ENCODE results near the gene SCLY. TPM values are rescaled to one million over a fixed set of nuclear protein-coding genes. Genes with fewer than 3 reads are reported as not detected.

Gene SCLY
- total and polyA plus RNA-seq, 2 donors (not counting 1 experiment from before 2014, with no cell fraction given) = 16.4 to 42.4 TPM

GRCh38 chr2:238093181-238094140 is 32.7 kb downstream of the SCLY start:
- Histone ChIP-seq H3K4me1 (ENCODE audit: control insufficient read depth in 2 of 2, insufficient read depth in 2 of 2, low read length in 2 of 2) (peaks cover 0 to 3% of the 10 kb centered on the region in 2 donors), H3K4me3 (ENCODE audit: control extremely low read depth in 1 of 5, extremely low read depth in 1 of 5, insufficient read depth in 1 of 5, low read depth in 2 of 5, low read length in 4 of 5) (no peak overlapping the region), H3K9ac (ENCODE audit: low read length) (no peak overlapping the region), H3K27me3 (replicated peaks in 1 of 4; ENCODE audit: control extremely low read depth in 1 of 4, control insufficient read depth in 3 of 4, insufficient read depth in 4 of 4, low read length in 3 of 4) (no peaks in the 10 kb centered on the region), H3K9me3 (ENCODE audit: control extremely low read depth in 1 of 3, control insufficient read depth in 2 of 3, insufficient read depth in 1 of 3, low read length in 2 of 3) (no peaks in the 10 kb centered on the region), H3K36me3 (replicated peaks in 1 of 2; ENCODE audit: control extremely low read depth in 1 of 2, control insufficient read depth in 1 of 2, extremely low read depth in 1 of 2, insufficient read depth in 2 of 2, low read length in 1 of 2) (no peaks in the 10 kb centered on the region), H3K4me2 (replicated peaks; ENCODE audit: low read depth, low read length, poor library complexity, severe bottlenecking) (no peak overlapping the region), H3K27ac (ENCODE audit: low read length in 2 of 2) (no peak overlapping the region), H2AFZ (ENCODE audit: insufficient read depth, low read depth, low read length, poor library complexity, severe bottlenecking) (no peak overlapping the region), H3K79me2 (ENCODE audit: control insufficient read depth, insufficient read depth, low read length) (no peaks in the 10 kb centered on the region), H4K20me1 (ENCODE audit: control insufficient read depth, insufficient read depth, low read length, poor library complexity, severe bottlenecking) (no peaks in the 10 kb centered on the region)
- intact Hi-C loops (cut with micrococcal nuclease) = no loop called here
- Mint-ChIP-seq H3K27me3 (no peaks in the 10 kb centered on the region), H3K27ac (no peak overlapping the region), H3K4me1 (peaks cover 3% of the 10 kb centered on the region), H3K9me3 (ENCODE audit: insufficient read depth) (no peaks in the 10 kb centered on the region), H3K4me3 (no peak overlapping the region)
- ATAC-seq (ENCODE audit: low read depth) = no peak
- POLR2A ChIA-PET = no interaction called here
- CTCF ChIA-PET = no interaction called here
- no peak for DNase-seq
- WGBS (ENCODE audit: insufficient coverage) = 92% methylated on average over 21 of the region's 26 CpGs
- no peak for TF ChIP-seq CTCF (IDR thresholded peaks at IDR 0.05)
- no peak for TF ChIP-seq EZH2 (IDR thresholded peaks at IDR 0.05; ENCODE audit: borderline replicate concordance, insufficient read depth, low read depth, low read length, poor library complexity, severe bottlenecking)

- no peak overlapping the region for H3K9ac ChIP-seq (ENCODE audit: low read length)
Observed at GRCh38 chr2:238094438-238095022, 33.7 kb downstream of the SCLY start.

More at GRCh38 chr2:238094438-238095022, 33.7 kb downstream of the SCLY start:
- Histone ChIP-seq H3K4me2 (replicated peaks; ENCODE audit: low read depth, low read length, poor library complexity, severe bottlenecking) (no peak overlapping the region), H3K4me3 (ENCODE audit: control extremely low read depth in 1 of 5, extremely low read depth in 1 of 5, insufficient read depth in 1 of 5, low read depth in 2 of 5, low read length in 4 of 5) (no peak overlapping the region), H3K36me3 (replicated peaks in 1 of 2; ENCODE audit: control extremely low read depth in 1 of 2, control insufficient read depth in 1 of 2, extremely low read depth in 1 of 2, insufficient read depth in 2 of 2, low read length in 1 of 2) (no peaks in the 10 kb centered on the region), H3K9me3 (ENCODE audit: control extremely low read depth in 1 of 3, control insufficient read depth in 2 of 3, insufficient read depth in 1 of 3, low read length in 2 of 3) (no peaks in the 10 kb centered on the region), H3K79me2 (ENCODE audit: control insufficient read depth, insufficient read depth, low read length) (no peaks in the 10 kb centered on the region), H4K20me1 (ENCODE audit: control insufficient read depth, insufficient read depth, low read length, poor library complexity, severe bottlenecking) (no peaks in the 10 kb centered on the region), H3K27ac (ENCODE audit: low read length in 2 of 2) (no peak overlapping the region), H3K27me3 (replicated peaks in 1 of 4; ENCODE audit: control extremely low read depth in 1 of 4, control insufficient read depth in 3 of 4, insufficient read depth in 4 of 4, low read length in 3 of 4) (no peaks in the 10 kb centered on the region), H2AFZ (ENCODE audit: insufficient read depth, low read depth, low read length, poor library complexity, severe bottlenecking) (no peak overlapping the region), H3K4me1 (ENCODE audit: control insufficient read depth in 2 of 2, insufficient read depth in 2 of 2, low read length in 2 of 2) (peaks cover 11 to 14% of the 10 kb centered on the region in 2 donors)
- intact Hi-C loops (cut with micrococcal nuclease) = no loop called here
- CTCF ChIA-PET = no interaction called here
- TF ChIP-seq EZH2 (IDR thresholded peaks at IDR 0.05; ENCODE audit: borderline replicate concordance, insufficient read depth, low read depth, low read length, poor library complexity, severe bottlenecking) (no peak), CTCF (IDR thresholded peaks at IDR 0.05) (no peak)
- Mint-ChIP-seq H3K27me3 (no peaks in the 10 kb centered on the region), H3K4me1 (peaks cover 14% of the 10 kb centered on the region), H3K4me3 (no peak overlapping the region), H3K9me3 (ENCODE audit: insufficient read depth) (no peaks in the 10 kb centered on the region), H3K27ac (no peak overlapping the region)
- ATAC-seq (ENCODE audit: low read depth) (no peak), DNase-seq (no peak)
- WGBS (ENCODE audit: insufficient coverage) = 98% methylated on average over 12 of the region's 17 CpGs
- POLR2A ChIA-PET = no interaction called here
